HG03159 (cell line): ENCODE results near the gene BRF1.

ENCODE experiments used
- ATAC-seq: cut with Tn5 transposase; IDR thresholded peaks from one replicate; pipeline ENCODE4 v1.9.1; 2021; ENCODE audit warnings: mild to moderate bottlenecking, moderate library complexity; ENCODE audit not compliant: unreplicated experiment

Gene BRF1

DNA sequence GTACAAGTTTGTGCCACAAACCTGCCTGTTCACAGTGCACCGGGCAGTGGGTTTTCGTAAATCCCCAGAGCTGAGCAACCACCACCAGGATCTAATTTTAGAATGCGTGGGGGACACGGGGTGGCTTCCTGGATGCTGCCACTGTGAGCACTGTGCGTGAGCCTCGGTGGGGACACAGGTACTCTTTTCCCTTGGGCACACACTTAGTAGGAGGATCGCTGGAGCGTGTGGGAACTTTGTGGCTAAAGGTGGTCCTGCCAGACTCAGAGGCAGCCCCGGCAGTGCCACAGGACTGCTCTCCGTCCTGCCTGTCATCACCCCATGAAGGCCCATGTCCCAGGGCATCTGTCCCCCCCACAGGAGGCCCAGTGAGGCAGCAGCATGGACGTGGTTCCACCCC, 31.4 kb downstream of the BRF1 start:
- ATAC-seq: no peak

DNA sequence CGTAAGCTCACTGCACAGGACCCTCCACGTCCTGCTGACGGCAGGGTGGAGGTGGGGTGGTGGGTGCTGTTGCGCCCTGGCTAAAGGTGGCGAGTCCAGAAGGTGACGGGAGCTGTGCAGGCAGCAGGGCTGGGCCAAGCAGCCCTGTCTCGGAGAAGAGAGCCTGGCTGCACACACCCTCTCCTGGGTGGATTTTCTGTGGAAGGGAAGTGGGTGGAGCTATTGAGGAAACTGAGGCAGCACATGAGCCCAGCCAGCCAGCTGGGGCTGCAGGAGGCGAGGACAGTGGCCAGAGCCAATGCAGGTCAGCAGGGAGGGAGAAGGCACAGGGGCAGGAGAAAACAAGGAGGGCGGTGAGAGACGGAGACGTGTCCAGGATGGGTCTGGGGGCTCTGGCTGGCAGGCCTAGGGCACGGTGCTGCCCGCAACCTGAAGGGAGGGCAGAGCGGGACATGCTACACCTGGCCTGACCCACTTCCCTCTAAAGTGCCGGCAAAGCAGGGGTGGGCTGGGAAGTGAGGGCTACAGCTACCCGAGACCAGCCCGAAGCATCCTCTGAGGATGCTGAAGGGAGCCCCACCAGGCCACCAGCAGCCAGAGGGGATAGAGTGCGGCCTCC, 32.0 kb downstream of the BRF1 start:
- no peak for ATAC-seq

DNA sequence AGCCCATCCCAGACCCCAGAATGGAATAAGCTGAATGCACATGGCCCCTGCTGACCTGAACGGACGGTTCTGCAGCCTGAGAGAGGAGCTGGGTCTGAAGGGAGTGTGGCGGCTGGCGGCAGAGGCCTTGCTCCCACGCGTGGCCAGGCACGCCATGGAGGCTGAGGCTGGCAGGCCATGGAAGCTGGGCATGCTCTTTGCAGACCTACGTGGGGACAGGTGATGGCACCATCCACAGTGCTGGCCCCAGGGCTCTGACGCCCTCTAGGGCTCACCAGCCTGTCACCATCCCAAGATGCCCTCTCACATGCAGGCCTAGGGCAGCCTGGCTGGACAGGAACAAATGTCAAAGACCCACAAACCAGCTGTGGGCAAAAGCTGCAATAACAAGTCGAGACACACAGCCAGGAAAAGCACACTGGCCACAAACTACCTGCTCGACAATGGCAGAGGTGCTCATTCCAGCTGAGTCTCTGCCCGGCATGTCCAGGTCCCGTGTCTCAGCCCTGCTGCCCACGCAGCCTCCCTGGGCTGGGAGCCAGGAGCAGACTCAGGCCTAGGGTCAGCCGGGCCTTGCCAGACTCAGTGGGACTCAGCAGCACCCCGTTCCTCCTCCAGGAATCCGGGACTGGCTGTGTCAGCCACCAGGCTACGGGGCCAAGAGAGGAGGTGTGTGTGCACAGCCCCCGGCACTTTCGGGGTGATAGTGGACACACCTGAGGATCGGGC, 32.8 kb downstream of the BRF1 start:
- ATAC-seq: no peak

DNA sequence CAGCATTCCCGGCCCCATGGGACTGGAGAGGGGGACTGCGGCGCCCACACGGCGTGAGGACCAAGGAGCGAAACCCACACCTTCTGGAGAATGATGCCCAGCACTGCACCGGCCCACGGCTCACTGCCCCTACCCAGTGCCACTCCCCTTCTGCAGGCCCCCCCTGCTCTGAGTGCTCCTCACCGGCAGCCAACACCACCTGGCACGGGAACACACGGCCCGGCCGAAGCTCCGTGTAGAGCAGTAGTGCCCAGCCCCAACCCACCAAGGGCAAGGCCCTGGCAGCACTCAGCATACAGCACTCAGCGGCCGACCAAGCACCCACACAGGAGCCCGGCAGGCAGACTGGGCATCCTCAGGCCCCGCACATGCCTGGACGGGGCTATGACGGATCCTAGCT, 39.0 kb downstream of the BRF1 start:
- no peak for ATAC-seq

DNA sequence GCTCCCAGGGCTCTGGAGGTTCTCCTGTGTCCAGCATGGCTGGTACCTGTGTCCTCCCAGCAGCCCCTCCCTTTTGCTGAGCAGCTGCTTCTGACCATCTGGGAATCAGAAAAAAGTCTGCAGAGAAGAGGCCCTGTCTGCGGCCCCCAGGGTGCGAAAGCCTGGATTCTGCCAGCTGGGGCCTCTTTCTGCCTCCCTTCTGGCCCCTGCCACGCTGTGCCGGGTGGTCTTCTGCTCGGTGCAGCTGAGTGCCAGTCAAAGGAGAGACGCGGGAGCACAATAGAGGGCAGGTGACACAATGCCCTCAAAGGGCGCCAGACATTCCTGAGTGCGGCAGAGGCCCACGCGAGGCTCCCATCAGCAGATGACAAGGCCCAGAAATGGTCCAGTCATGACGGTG, 39.8 kb downstream of the BRF1 start:
- ATAC-seq: no peak

DNA sequence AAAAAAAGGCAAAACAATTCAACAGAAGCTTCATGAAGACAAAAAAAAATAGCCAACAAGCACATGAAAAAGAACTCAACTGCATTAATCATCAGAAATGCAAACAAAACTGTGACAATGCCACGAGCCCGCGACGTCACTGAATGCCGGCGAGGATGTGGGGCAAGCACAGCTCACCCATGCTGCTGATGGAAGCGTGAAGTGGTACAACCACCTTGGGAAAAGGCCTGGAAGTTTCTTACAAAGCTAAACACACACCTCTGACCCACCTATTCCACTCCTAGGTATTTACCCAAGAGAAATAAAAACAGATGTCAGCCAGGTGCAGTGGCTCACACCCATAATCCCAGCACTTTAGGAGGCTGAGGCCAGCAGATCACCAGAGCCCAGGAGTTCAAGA, 42.0 kb downstream of the BRF1 start:
- no peak for ATAC-seq

DNA sequence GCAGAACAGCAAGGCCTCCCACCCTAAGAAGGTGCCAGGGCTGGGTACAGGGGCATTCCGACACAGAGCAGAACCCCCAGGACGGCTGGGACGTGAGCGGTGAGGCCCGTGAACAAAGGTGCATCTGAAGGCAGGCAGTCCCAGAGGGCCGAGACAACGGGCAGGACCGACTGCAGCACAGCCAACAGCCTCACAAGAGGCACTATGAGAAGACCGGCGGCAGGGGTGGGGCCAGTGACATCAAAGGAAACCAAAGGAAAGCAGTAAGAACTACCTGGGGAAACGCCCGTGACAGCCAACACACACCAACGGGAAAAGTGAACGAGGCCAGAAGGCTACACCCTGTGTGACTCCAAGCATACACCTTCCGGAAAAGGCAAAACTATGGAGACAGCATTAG, 43.3 kb downstream of the BRF1 start:
- no peak for ATAC-seq

DNA sequence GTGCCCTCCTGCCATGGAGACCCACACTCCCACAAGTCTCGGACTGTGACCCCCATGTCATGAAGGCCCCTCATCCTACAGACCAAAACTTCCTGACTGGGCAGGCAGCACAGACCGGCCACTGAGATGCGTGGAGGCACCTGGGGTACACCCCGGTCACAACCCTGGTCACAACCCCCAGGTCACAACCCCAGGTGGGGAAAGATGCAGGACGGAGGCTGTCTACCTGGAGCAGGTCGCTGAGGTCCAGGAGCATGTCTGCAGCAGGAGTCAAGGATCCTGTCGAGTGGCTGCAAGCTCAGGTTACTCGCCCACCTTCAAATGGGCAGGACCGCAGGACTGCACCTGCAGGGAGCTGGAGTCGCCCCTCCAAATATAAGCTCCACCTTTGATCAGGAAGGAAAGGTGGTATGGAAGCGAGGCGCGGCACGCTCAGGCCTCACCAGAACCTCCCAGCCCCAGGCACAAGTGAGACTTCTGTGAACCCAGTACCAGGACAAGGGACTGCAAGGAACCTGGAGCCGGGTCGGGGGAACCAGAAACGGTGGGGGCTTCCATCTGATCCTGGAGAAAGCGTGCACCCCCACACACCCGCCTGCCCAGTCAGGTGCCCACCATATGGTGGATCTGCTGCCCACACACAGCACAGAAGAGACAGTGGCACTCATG, 44.4 kb downstream of the BRF1 start:
- ATAC-seq: no peak

DNA sequence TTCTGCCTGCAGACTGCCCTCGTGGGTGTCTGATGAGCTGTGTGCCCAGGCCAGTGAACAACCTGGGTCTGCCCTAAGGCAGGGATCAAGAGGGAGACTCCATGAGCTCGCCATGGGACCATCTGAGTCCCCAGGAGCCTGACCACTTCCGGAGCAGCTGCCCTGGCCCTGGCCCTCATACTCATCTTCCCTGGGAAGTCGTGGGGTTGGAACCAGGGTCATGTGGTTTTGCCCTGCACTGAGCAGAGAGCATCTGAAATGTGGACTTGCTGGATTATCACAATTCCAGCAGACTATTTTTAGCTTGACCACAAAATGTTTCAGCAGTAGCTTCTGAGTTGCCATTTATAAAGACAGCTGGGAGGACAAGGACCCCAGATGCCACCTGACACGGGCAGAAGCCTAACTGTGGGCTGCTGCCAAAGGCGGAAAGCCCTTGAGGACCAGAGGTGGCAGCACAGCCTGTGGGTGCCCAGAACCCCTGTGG, 45.7 kb downstream of the BRF1 start:
- no peak for ATAC-seq

DNA sequence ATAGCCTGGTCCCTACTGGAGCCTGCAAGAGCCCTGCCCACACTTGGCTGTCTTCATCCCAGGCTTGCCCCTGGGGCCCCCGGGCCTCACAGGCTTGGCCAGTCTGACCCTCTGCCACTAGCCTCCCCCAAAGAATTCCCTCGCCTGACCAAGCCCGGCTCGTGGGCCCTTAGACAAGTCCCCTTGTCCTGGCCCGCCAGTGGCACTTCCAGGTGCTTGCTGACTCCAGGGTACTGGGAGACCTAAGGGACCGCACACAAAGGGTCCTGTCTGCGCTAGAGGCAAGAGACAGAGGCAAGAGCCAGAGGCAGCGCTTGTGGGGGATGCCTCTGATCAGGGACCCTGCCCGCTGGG, 47.5 kb downstream of the BRF1 start:
- ATAC-seq: no peak

DNA sequence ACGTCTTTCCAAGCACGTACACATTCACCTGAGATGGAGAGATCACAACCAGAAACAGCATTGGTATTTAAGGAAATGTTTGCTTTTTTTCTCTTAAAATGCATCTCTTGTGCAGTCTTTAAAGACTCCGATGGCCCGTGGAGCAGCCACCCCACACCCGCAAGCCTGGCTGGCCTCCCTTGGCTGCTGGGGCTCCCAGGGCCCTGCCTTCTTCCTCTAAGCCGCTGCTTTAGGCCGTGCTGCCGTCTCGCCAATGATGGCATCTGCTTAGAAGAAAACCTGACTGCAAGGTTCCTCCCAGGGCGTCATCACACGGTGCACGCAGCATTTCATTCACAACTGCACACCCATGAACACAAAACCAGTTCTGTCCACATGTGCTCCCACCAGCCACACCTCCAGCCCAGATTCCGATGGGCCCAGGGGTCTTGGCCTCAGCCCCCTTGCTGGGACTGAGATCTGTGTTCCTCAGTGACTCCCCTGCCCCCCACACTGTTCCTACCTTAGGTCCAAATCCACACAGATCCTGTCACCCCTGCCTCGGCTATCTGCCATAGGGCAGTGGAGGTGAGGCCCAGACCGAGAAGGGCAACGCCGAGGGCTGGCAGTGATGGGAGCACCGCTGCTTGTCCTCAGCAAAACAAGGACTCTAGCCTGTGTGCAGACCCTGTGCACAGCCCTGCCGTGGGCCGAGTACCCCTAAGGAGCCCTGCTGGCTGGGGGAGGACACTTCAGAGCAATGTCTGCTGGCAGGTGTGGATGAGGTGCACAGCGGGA, 48.1 kb downstream of the BRF1 start:
- no peak for ATAC-seq

DNA sequence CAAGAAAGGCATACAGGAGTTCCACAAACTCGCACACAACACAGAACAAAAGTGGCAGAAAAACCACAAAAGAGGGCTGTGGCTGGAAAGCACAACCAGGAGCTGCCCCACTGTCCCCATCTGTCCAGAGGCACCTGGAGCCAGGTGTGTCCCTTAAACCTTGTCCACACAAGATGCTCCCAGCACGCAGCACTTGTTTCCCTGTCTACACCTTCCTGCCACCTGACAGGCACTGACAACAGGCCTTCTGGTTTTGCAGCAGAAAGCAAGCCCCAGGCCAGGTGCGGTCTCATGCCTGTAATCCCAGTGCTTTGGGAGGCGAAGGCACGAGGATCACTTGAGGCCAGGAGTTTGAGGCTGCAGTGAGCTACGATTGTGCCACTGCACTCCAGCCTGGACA, 48.9 kb downstream of the BRF1 start:
- ATAC-seq: no peak

DNA sequence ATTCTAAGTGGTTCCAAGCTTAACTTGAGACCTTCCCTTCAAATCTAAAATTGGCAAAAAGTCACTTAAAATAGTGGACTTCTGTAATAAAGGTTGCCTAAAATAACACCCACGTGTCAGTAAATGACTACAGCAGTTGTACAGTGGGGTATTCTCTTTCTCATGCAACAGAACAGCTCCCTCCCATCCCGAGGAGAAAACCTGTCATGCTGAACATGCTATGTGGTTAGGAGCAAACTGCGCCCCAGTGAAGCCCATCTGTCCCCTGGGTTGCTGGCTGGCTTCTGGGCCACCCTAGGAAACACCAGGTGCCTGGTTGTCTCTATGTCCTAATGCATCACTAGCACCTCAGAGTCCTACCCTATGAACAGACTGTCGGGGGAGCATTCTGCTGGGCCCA, 49.8 kb downstream of the BRF1 start:
- no peak for ATAC-seq

DNA sequence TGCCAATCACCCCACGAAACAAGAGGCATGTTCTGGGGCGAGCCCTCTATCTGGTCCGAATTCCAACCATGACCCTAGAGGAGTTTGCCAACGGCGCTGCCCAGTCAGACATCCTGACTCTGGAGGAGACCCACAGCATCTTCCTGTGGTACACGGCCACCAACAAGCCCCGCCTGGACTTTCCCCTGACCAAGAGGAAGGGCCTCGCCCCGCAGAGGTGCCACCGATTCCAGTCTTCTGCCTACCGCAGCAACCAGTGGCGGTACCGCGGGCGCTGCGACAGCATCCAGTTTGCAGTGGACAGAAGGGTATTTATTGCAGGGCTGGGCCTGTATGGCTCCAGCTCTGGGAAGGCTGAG, 50.8 kb downstream of the BRF1 start:
- no peak for ATAC-seq

DNA sequence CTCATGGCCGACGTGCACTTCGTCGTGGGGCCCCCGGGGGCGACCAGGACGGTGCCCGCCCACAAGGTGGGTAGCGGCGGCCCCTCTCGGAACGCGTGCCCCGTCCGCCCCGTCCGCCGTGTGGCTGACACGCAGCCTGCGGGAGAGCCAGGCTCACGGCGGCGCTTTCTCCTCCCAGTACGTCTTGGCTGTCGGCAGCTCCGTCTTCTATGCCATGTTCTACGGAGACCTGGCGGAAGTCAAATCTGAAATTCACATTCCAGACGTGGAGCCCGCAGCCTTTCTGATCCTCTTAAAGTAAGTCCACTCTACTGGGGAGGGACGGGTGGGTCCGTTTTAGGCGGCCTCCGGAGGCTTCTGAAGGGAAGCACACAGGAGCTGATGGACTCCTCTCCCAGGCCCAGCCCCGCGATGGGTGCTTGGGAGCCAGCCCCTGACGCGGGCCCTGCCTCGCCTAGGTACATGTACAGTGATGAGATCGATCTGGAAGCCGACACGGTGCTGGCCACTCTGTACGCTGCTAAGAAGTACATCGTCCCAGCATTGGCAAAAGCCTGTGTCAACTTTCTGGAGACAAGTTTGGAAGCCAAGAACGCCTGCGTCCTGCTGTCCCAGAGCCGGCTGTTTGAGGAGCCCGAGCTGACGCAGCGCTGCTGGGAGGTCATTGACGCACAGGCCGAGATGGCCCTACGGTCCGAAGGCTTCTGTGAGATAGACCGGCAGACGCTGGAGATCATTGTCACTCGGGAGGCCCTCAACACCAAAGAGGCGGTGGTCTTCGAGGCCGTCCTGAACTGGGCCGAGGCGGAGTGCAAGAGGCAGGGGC, 51.4 kb downstream of the BRF1 start:
- ATAC-seq: no peak

DNA sequence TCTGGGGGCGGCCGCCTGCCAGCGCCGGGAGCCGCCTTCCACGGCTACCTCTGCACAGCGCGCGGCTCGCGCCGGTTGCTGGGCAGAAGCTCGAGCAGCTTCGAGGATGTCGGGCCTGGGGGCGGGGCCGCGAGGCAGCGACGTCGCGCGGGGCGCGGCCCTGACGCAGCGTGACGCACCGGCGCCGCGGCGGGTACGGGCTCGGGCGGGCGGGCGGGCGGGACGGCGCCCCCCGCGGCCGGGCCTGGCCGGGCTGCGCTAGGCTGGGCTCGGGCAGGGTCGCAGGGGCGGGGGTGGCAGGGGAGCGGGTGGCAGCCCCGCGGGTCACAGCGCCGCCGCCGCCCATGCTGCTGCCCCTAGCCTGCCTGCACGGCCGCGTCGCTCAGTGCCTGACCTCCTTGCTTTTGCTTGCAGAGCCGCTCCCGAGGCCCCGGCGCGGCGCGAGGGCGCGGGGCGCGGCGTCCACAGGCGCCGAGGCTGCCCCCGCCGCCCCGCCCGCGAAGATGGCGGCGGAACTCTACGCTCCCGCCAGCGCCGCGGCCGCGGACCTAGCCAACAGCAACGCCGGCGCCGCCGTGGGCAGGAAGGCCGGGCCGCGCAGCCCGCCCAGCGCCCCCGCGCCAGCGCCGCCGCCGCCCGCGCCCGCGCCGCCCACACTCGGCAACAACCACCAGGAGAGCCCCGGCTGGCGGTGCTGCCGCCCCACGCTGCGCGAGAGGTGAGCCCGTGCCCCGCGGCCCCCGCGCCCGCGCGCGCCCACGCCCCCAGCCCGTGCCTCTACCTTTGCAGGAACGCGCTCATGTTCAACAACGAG, 52.2 kb downstream of the BRF1 start, which contains the start of gene BTBD6:
TSS of gene BTBD6 (plus strand) at position 166 of the 814 bp plus-strand sequence. CDS start at position 345, 179 bp downstream.
- ATAC-seq: peak; percentile 85

DNA sequence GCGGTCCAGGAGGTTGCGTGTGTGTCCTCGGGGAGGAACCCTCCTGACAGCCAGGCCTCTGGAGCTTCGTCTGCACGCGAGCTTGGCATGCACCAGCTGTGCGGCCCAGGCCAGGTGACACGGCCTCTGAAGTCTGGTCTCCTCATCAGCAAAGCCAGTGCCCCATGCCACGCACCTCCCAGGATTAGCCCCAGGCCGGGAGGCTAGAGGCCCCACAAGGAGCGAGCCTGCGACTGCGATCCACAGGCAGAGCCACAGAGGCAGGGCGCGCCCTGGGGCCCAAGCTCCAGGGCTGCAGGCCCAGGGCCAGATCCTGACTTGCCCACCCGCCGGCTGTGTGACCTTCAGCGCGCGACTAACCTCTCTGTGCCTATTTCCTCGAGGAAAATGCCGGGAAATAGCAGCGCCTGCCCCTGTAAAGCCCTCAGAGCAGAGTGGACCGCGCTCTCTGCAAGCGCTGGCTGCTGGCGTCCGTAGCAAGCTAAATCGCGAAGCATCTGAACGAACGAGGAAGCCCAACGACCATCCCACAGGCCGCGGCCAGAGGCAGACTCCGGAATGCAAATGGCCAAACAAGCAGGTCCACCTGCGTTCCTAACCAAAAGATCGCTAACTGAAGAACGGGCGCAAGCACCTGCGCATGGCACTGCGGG, 53.0 kb downstream of the BRF1 start:
- ATAC-seq: no peak

DNA sequence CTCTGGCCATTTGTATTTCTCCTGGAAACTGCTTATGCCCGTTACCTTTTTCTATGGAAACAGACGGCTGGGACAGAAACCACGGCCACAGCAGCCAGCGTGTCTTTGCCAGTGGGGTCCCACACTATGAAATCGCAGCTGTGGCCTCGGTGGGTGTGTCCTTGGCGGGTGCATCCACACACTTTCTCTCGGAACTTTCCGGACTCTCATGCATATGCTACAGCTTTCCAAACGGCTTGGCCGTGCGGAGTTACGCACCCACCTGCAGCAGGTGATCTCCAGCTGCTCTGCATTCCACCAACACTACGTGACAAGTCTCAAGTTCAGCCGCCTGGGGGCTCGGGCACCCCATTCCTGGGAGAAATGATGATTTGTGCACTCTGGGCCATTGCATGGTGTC, 53.8 kb downstream of the BRF1 start:
- no peak for ATAC-seq

DNA sequence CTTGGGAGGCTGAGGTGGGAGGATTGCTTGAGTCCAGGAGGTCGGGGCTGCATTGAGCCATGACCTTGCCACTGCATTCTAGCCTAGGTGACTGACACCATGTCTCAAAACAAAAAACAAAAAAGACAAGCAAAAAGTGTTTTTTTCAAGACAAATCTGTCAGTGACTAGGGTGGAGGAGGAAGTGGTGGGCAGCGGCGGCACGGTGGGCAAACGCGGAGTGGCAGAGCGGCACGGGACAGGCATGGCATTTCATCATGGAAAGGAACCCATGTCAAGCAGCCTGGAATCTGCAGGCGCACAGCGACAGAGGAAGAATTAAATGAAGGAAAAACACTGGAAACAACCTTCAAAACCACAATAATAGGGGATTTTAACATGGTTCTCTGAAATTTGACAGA, 56.5 kb downstream of the BRF1 start:
- no peak for ATAC-seq
